Measurements from ENCODE around the gene ETHE1. TPM values are rescaled to one million over a fixed set of nuclear protein-coding genes. Genes with fewer than 3 reads are reported as not detected.

The ETHE1 gene
- total RNA-seq, 1 donor from 2014 or later = 20.4 TPM

DNA sequence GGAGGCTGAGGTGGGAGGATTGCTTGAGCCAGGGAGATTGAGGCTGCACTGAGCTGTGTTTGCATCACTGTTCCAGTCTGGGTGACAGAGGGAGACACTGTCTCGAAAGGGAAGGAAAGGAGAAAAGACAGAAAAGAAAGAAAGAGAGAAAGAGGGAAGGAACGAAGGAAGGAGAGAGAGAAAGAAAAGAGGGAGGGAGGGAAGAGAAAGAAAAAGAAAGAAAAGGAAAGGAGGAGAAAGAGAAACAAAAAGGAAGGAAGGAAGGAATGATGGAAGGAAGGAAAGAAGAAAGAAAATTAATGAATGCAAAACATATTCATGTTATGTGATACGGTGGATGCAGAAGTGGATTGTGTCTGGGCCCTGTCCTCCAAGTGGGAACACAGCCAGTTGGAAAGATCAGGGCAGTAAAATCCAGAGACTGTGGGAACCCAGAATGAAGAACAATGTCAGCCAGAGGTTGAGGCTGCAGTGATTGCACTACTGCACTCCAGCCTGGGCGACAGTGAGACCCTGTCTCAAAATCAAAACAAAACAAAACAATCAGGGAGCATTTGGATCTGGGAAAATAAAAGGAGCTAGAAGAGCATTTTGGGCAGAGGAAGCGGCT is 28.7 kb downstream of the ETHE1 start:
- DNase-seq (ENCODE audit: low spot score) = no peak

GRCh38 chr19:43496960-43497359 is 30.0 kb downstream of the ETHE1 start:
- DNase-seq (ENCODE audit: low spot score) = no peak

GRCh38 chr19:43495082-43495481 is 31.9 kb downstream of the ETHE1 start:
- DNase-seq (ENCODE audit: low spot score) = no peak

DNA sequence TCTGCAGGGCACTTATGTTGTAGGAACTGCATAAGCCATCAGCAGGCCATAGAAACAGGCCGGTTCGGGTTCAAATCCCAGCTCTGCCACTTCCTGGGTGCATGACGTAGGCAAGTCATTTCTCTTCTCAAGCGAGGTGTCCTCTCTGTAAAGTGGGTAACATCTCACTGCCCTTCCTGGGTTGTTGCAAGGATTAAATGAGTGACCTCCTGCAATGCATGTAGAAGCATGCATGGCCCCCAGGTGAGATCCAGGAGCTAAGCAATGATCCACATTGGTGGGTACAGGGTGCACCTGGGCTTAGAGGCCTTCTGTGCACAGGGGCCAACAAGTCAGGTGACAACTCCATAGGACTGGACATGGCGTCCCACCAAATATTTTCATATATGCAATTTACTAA is 36.2 kb downstream of the ETHE1 start:
- no peak for DNase-seq (ENCODE audit: low spot score)

- DNase-seq (ENCODE audit: low spot score) = no peak
Measured at GRCh38 chr19:43489979-43490599, 36.9 kb downstream of the ETHE1 start.

DNA sequence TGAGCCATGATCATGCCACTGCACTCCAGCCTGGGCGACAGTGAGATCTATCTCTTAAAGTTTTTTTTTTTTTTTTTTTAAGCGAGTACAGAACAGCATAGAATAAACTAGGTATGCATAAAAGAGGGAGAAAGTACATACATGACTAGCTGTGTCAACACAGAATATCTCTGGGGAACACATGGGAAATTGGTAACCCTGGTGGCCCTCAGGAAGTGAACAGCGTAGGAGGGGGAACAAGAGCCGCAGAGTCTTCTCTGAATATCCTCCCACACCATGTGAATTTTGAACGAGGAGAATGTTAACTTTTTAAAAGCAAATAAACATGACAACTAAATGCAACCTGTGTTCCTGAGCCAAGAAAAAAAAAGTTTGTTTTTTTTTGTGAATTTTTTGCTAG is 37.7 kb downstream of the ETHE1 start:
- no peak for DNase-seq (ENCODE audit: low spot score)

- no peak for DNase-seq (ENCODE audit: low spot score)
Measured at GRCh38 chr19:43488179-43488578, 38.8 kb downstream of the ETHE1 start.

- DNase-seq (ENCODE audit: low spot score) = no peak
Measured at GRCh38 chr19:43486412-43486811, 40.6 kb downstream of the ETHE1 start.

- no peak for DNase-seq (ENCODE audit: low spot score)
Measured at GRCh38 chr19:43485951-43486350, 41.0 kb downstream of the ETHE1 start.

GRCh38 chr19:43483281-43483680 is 43.7 kb downstream of the ETHE1 start:
- DNase-seq (ENCODE audit: low spot score) = no peak

DNA sequence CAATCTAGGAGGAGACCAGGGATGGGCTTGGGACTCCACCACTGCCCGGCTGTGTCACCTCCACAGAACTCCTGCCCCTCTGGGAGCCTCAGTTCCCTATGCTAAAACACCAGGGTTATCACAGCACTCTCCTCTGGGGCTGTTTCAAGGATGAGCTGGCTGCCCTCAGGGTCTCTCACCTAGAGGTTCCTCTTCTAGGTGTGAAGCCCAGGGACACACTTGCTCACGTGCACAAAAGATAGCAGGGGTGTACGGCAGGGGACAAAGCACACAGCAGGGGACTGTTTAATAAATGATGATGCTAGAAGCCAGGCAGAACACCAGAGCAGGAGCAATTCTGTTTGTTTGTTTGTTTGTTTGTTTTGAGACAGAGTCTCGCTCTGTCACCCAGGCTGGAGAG is 44.8 kb downstream of the ETHE1 start:
- DNase-seq (ENCODE audit: low spot score) = no peak

GRCh38 chr19:43481701-43482100 is 45.3 kb downstream of the ETHE1 start:
- DNase-seq (ENCODE audit: low spot score) = no peak

DNA sequence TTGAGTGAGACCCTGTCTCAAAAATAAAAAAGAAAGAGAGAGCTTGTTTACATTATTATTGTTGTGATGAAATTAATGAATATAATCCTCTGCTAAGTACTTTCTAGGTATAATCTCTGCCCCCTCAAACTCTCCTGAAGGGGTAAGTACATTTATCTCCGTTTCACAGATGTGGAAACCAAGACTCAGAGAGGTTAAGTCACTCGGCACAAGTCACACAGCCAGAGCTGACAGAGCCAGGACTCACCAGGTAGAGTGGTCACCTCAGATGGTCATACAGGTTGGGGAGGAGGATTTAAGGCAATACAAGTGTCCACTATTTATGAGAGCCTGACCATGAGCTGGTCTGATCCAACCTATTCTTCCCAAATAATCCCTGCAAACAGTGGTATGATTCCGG is 46.4 kb downstream of the ETHE1 start:
- no peak for DNase-seq (ENCODE audit: low spot score)

- DNase-seq (ENCODE audit: low spot score) = no peak
Measured at GRCh38 chr19:43479961-43480561, 46.9 kb downstream of the ETHE1 start.

GRCh38 chr19:43479226-43479625 is 47.8 kb downstream of the ETHE1 start:
- DNase-seq (ENCODE audit: low spot score) = no peak

GRCh38 chr19:43478323-43478722 is 48.7 kb downstream of the ETHE1 start:
- DNase-seq (ENCODE audit: low spot score) = no peak

DNA sequence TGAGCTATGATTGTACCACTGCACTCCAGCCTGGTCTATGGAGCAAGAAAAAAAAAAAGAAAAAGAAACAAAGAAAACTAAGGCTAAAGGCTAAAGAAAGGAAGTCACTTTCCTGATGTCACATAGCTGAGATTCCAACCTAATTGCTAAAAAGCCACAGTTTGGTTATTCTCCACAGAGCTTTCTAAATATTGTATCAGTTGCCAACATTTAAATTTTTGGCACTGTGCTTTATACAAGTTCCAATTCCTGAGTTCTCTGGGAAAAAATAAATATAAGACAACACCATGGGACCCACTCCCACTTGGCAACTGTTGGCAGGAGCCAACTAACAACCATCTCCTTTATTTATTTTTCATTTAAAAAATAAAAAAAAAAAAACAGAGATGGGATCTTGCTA is 50.4 kb downstream of the ETHE1 start:
- no peak for DNase-seq (ENCODE audit: low spot score)

DNA sequence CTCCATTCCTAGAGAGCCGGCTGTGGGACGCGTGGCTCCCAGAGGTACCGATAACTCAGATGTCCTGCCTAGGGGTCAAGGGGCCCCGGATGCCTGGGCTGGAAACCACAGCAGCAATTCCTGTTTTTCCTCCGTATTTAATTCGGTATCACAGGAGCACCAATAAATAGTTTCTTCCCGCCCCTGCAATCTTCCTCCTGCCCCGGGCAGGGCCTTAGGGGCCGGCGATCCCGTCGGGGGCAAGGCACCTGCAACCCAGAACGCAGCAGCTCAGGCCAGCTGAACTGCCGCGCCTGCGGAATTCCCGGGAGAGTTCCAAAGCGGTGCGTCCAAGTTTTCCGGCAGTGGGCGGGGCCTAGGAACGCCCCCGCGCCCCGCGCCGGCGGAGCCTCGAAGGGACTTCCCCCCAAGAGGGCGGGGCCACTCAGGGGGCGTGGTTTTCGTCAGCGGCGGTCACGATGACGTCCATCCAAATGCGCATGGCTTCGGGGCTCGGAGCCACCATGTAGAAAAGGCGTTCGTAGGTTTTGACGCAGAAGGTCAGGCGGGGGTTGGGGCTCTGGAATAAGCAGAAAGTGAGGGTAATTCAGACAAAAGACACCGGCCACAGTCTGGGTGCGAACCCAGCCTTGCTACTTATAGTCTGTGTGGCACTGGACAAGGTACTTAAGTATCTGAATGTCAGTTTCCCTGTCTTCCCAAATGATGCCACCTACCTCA is 51.9 kb downstream of the ETHE1 start:
- peak; percentile 98 for DNase-seq (ENCODE audit: low spot score)

GRCh38 chr19:43474487-43474886 is 52.5 kb downstream of the ETHE1 start:
- DNase-seq (ENCODE audit: low spot score) = no peak

- DNase-seq (ENCODE audit: low spot score) = no peak
Measured at GRCh38 chr19:43471091-43471490, 55.9 kb downstream of the ETHE1 start.

GRCh38 chr19:43470288-43470687 is 56.7 kb downstream of the ETHE1 start:
- no peak for DNase-seq (ENCODE audit: low spot score)

GRCh38 chr19:43469160-43469480 is 57.9 kb downstream of the ETHE1 start:
- no peak for DNase-seq (ENCODE audit: low spot score)
